ENCODE measurements around the gene SYT15.
"Not testable (repeated sequence)": the region's sequence is repeated elsewhere in the genome, so short reads cannot be mapped to it uniquely, and the experiment has no call there.

- TF ChIP-seq JUN (CRISPR knock-in tag; IDR thresholded peaks at IDR 0.05); CTCF (CRISPR knock-in tag; IDR thresholded peaks at IDR 0.05); MEIS2 (CRISPR knock-in tag; IDR thresholded peaks at IDR 0.05); ZFP36L2 (CRISPR knock-in tag; IDR thresholded peaks at IDR 0.05); POLR2A (IDR thresholded peaks at IDR 0.05; ENCODE audit: insufficient read depth in 1 of 2, low read depth in 2 of 2, low read length in 2 of 2); ISL2 (CRISPR knock-in tag; IDR thresholded peaks at IDR 0.05); MTA1 (CRISPR knock-in tag; IDR thresholded peaks at IDR 0.05; ENCODE audit: borderline replicate concordance); ZNF362 (CRISPR knock-in tag; IDR thresholded peaks at IDR 0.05; ENCODE audit: borderline replicate concordance): not testable (repeated sequence)
- TF ChIP-seq, protein P1, sequence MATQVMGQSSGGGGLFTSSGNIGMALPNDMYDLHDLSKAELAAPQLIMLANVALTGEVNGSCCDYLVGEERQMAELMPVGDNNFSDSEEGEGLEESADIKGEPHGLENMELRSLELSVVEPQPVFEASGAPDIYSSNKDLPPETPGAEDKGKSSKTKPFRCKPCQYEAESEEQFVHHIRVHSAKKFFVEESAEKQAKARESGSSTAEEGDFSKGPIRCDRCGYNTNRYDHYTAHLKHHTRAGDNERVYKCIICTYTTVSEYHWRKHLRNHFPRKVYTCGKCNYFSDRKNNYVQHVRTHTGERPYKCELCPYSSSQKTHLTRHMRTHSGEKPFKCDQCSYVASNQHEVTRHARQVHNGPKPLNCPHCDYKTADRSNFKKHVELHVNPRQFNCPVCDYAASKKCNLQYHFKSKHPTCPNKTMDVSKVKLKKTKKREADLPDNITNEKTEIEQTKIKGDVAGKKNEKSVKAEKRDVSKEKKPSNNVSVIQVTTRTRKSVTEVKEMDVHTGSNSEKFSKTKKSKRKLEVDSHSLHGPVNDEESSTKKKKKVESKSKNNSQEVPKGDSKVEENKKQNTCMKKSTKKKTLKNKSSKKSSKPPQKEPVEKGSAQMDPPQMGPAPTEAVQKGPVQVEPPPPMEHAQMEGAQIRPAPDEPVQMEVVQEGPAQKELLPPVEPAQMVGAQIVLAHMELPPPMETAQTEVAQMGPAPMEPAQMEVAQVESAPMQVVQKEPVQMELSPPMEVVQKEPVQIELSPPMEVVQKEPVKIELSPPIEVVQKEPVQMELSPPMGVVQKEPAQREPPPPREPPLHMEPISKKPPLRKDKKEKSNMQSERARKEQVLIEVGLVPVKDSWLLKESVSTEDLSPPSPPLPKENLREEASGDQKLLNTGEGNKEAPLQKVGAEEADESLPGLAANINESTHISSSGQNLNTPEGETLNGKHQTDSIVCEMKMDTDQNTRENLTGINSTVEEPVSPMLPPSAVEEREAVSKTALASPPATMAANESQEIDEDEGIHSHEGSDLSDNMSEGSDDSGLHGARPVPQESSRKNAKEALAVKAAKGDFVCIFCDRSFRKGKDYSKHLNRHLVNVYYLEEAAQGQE (IDR thresholded peaks at IDR 0.05; ENCODE audit: borderline replicate concordance in 1 of 2, low read depth in 1 of 2, low read length in 2 of 2), result not testable (repeated sequence)
- TF ChIP-seq, protein P2, sequence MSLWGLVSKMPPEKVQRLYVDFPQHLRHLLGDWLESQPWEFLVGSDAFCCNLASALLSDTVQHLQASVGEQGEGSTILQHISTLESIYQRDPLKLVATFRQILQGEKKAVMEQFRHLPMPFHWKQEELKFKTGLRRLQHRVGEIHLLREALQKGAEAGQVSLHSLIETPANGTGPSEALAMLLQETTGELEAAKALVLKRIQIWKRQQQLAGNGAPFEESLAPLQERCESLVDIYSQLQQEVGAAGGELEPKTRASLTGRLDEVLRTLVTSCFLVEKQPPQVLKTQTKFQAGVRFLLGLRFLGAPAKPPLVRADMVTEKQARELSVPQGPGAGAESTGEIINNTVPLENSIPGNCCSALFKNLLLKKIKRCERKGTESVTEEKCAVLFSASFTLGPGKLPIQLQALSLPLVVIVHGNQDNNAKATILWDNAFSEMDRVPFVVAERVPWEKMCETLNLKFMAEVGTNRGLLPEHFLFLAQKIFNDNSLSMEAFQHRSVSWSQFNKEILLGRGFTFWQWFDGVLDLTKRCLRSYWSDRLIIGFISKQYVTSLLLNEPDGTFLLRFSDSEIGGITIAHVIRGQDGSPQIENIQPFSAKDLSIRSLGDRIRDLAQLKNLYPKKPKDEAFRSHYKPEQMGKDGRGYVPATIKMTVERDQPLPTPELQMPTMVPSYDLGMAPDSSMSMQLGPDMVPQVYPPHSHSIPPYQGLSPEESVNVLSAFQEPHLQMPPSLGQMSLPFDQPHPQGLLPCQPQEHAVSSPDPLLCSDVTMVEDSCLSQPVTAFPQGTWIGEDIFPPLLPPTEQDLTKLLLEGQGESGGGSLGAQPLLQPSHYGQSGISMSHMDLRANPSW (CRISPR knock-in tag; IDR thresholded peaks at IDR 0.05; ENCODE audit: borderline replicate concordance), result not testable (repeated sequence)
Measured at GRCh38 chr10:46570655-46571054, 8.3 kb upstream of the SYT15 start.
